Keratinocyte (primary cell): ENCODE results near the gene ZNF154. TPM values are rescaled to one million over a fixed set of nuclear protein-coding genes. Genes with fewer than 3 reads are reported as not detected.

Experiments
- DNase-seq: peaks from one replicate; pipeline ENCODE4 v3.0.0-alpha.2; 2011; ENCODE audit warnings: low read depth, missing footprints, low spot score
- FAIRE-seq: peaks from 2 replicates; lab custom pipeline; 2011; peaks lifted over from hg19 to GRCh38; lab: Jason Lieb, UNC
- H2AFZ ChIP-seq: 2 replicates; pipeline ENCODE4 v1.6.0; 2012; ENCODE audit warnings: low read length, control low read depth, inconsistent platforms; ENCODE audit not compliant: control insufficient read depth
- H3K27ac ChIP-seq: 2 replicates; pipeline ENCODE4 v1.5.1; 2011; ENCODE audit warnings: low read length; ENCODE audit not compliant: control insufficient read depth, insufficient read depth
- H3K27me3 ChIP-seq: 3 replicates; pipeline ENCODE4 v1.6.0; 2011; ENCODE audit warnings: low read length; ENCODE audit not compliant: control insufficient read depth, insufficient read depth; ENCODE audit errors: extremely low read depth
- H3K36me3 ChIP-seq, 2 experiments: 2 replicates in 1 of 2; 3 replicates in 1 of 2; pipeline ENCODE4 v1.5.1; 2011; ENCODE audit warnings: low read length in 2 of 2, mild to moderate bottlenecking in 1 of 2; ENCODE audit not compliant: control insufficient read depth in 2 of 2, insufficient read depth in 2 of 2; ENCODE audit errors: extremely low read depth in 1 of 2
- H3K4me1 ChIP-seq: 3 replicates; pipeline ENCODE4 v1.5.1; 2011; ENCODE audit warnings: low read length; ENCODE audit not compliant: control insufficient read depth, insufficient read depth; ENCODE audit errors: extremely low read depth
- H3K4me2 ChIP-seq: 3 replicates; pipeline ENCODE4 v1.6.0; 2011; ENCODE audit warnings: low read depth, low read length; ENCODE audit not compliant: control insufficient read depth, insufficient read depth; ENCODE audit errors: extremely low read depth
- H3K4me3 ChIP-seq, 3 experiments: fragments of 200-600 bp in 1 of 3; sonication (generic) in 1 of 3; 2 replicates in 2 of 3; 3 replicates in 1 of 3; pipeline ENCODE4 v1.5.1; 2011 to 2016; ENCODE audit warnings: low read length in 3 of 3, mild to moderate bottlenecking in 3 of 3, control low read depth in 2 of 3, inconsistent platforms in 1 of 3, low read depth in 1 of 3, mixed read lengths in 1 of 3, mixed run types in 1 of 3, moderate library complexity in 1 of 3; ENCODE audit not compliant: control insufficient read depth in 2 of 3, insufficient read depth in 2 of 3; ENCODE audit errors: extremely low read depth in 1 of 3
- H3K79me2 ChIP-seq: 2 replicates; pipeline ENCODE4 v1.6.0; 2012; ENCODE audit warnings: low read length; ENCODE audit not compliant: control insufficient read depth, insufficient read depth
- H3K9ac ChIP-seq: 3 replicates; pipeline ENCODE4 v1.6.0; 2011; ENCODE audit warnings: low read length; ENCODE audit not compliant: control insufficient read depth, insufficient read depth; ENCODE audit errors: extremely low read depth
- H3K9me1 ChIP-seq: 3 replicates; pipeline ENCODE4 v1.6.0; 2011; ENCODE audit warnings: low read length; ENCODE audit not compliant: control insufficient read depth, insufficient read depth; ENCODE audit errors: extremely low read depth
- H3K9me3 ChIP-seq: 2 replicates; pipeline ENCODE4 v1.5.1; 2012; ENCODE audit warnings: low read depth, low read length; ENCODE audit not compliant: control insufficient read depth
- H4K20me1 ChIP-seq: 3 replicates; pipeline ENCODE4 v1.6.0; 2011; ENCODE audit warnings: low read length; ENCODE audit not compliant: control insufficient read depth, insufficient read depth; ENCODE audit errors: extremely low read depth
- EZH2 ChIP-seq: IDR thresholded peaks from one replicate; pipeline ENCODE4 v1.6.1; 2012; ENCODE audit warnings: inconsistent platforms, mild to moderate bottlenecking, low read length, moderate library complexity
- dilution Hi-C: fragments of 300-500 bp; cut with MboI; formaldehyde crosslinking; loops from one replicate; pipeline ENCODE4 v1.7.0; 2020; ENCODE audit warnings: low sequenced_read_pairs; ENCODE audit not compliant: extremely low pct_ligation_motif_present
- polyA plus RNA-seq, 5 experiments: library from polyadenylated mRNA; depleted of rRNA in 3 of 5; stranded (reverse) in 3 of 5; stranded (forward) in 1 of 5; unstranded in 1 of 5; fragments of >200 nt; gene quantifications; 1 replicate in 1 of 5; 2 replicates in 3 of 5; 3 replicates in 1 of 5; pipeline versions ENCODE4 v1.2.1 to v1.2.3, GENCODE V29; 2011 to 2012; ENCODE audit warnings: missing spikeins in 2 of 5, low read depth in 1 of 5, low replicate concordance in 1 of 5
- TF ChIP-seq, protein P1 (sequence below), 3 experiments: IDR thresholded peaks in 1 of 3; conservative IDR thresholded peaks in 1 of 3; optimal IDR thresholded peaks in 1 of 3; 2 replicates in 2 of 3; 3 replicates in 1 of 3; pipeline versions ENCODE3 to v1.5.1; 2011; ENCODE audit warnings: low read length in 3 of 3, mild to moderate bottlenecking in 3 of 3, moderate library complexity in 2 of 3, control low read depth in 1 of 3, inconsistent platforms in 1 of 3; ENCODE audit not compliant: insufficient read depth in 2 of 3; ENCODE audit errors: extremely low read depth in 1 of 3

The ZNF154 gene
- polyA plus RNA-seq, 1 donor (not counting 4 experiments of a cell fraction or from before 2014, with no cell fraction given) = 2.8 TPM

DNA sequence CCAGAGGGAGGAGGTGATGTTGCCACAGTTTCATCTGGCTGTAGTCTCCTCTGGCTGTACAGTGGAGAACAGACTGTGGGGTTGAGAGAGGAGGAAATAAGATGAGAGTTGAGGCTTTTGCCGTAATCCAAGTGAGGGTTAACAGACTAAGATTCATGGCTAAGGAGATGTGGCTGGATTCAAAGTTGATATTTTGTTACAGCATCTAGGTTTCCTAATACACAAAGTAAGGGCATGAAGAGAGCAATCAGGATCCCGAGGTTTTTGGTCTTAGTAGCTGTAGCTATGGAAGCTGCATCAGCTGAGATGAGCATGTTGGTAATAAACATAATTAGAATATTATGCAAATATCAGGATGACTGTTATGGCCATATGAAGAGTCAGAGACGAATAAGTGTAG lies 39.0 kb upstream of the ZNF154 start:
- no peaks in the 10 kb centered on the region for H3K9me3 ChIP-seq
- H3K79me2 ChIP-seq = peaks cover 40% of the 10 kb centered on the region
- no peak overlapping the region for H3K27ac ChIP-seq
- peak overlapping the region; percentile 87 for H3K4me2 ChIP-seq
- FAIRE-seq = peak; percentile 29
- dilution Hi-C loops = no loop called here
- no peak overlapping the region for H3K9ac ChIP-seq
- H2AFZ ChIP-seq = no peak overlapping the region
- peak overlapping the region; percentile 79 to 95 (median 90) for H3K4me3 ChIP-seq
- H4K20me1 ChIP-seq = no peaks in the 10 kb centered on the region
- H3K4me1 ChIP-seq = peaks cover 6% of the 10 kb centered on the region
- TF ChIP-seq, protein P1, sequence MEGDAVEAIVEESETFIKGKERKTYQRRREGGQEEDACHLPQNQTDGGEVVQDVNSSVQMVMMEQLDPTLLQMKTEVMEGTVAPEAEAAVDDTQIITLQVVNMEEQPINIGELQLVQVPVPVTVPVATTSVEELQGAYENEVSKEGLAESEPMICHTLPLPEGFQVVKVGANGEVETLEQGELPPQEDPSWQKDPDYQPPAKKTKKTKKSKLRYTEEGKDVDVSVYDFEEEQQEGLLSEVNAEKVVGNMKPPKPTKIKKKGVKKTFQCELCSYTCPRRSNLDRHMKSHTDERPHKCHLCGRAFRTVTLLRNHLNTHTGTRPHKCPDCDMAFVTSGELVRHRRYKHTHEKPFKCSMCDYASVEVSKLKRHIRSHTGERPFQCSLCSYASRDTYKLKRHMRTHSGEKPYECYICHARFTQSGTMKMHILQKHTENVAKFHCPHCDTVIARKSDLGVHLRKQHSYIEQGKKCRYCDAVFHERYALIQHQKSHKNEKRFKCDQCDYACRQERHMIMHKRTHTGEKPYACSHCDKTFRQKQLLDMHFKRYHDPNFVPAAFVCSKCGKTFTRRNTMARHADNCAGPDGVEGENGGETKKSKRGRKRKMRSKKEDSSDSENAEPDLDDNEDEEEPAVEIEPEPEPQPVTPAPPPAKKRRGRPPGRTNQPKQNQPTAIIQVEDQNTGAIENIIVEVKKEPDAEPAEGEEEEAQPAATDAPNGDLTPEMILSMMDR (optimal IDR thresholded peaks at IDR 0.05 in 1 of 3, IDR thresholded peaks at IDR 0.05 in 1 of 3, conservative IDR thresholded peaks at IDR 0.05 in 1 of 3; ENCODE audit: extremely low read depth in 1 of 3, insufficient read depth in 2 of 3, low read length in 3 of 3) = no peak
- TF ChIP-seq EZH2 = no peak
- H3K36me3 ChIP-seq = peaks cover 8 to 11% of the 10 kb centered on the region in 2 experiments
- DNase-seq = no peak
- no peaks in the 10 kb centered on the region for H3K27me3 ChIP-seq
- H3K9me1 ChIP-seq = no peaks in the 10 kb centered on the region

DNA sequence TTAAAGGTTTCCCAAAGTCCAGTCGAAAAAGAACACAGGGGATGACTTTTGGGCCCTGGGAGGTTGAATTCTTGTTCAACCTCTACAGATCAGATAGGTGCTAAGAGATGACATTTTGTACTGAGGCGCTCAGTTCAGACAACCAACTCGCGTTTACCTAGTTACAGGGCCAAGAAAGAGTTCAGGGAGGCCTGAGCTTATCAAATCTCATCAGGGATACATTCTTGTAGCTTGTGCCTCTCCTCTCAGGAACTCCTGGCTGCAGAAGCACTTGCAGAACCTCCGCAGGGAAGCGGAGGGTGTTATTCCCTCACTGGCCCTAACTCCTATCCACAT lies 38.4 kb upstream of the ZNF154 start:
- peak overlapping the region; percentile 81 for H3K9ac ChIP-seq
- H3K4me2 ChIP-seq = peak overlapping the region; percentile 87
- H3K27me3 ChIP-seq = no peaks in the 10 kb centered on the region
- H3K4me3 ChIP-seq = peak overlapping the region; percentile 79 to 95 (median 90)
- DNase-seq = no peak
- H3K9me1 ChIP-seq = no peaks in the 10 kb centered on the region
- peak overlapping the region; percentile 75 for H3K27ac ChIP-seq
- peaks cover 40% of the 10 kb centered on the region for H3K79me2 ChIP-seq
- H3K36me3 ChIP-seq = peaks cover 3 to 7% of the 10 kb centered on the region in 2 experiments
- peaks cover 6% of the 10 kb centered on the region for H3K4me1 ChIP-seq
- dilution Hi-C loops = no loop called here
- peak overlapping the region; percentile 94 for H2AFZ ChIP-seq
- no peaks in the 10 kb centered on the region for H3K9me3 ChIP-seq
- FAIRE-seq = no peak
- no peaks in the 10 kb centered on the region for H4K20me1 ChIP-seq
- TF ChIP-seq, protein P1 (optimal IDR thresholded peaks at IDR 0.05 in 1 of 3, IDR thresholded peaks at IDR 0.05 in 1 of 3, conservative IDR thresholded peaks at IDR 0.05 in 1 of 3; ENCODE audit: extremely low read depth in 1 of 3, insufficient read depth in 2 of 3, low read length in 3 of 3) = no peak
- no peak for TF ChIP-seq EZH2
